HEK293 (cell line): ENCODE results near the gene TMEM191B.
"Not testable (repeated sequence)": the region's sequence is repeated elsewhere in the genome, so short reads cannot be mapped to it uniquely, and the experiment has no call there.

Experiments used
- CTCF ChIA-PET: fragments of 350-600 bp; formaldehyde crosslinking; extraction: SDS; loops from one replicate; lab custom pipeline; 2021; ENCODE audit warnings: antibody characterized with exemption; lab: Yijun Ruan, JAX
- POLR2A ChIA-PET: fragments of 300-600 bp; formaldehyde crosslinking; extraction: SDS; loops from one replicate; lab custom pipeline; 2020; ENCODE audit warnings: antibody characterized with exemption, inconsistent platforms; lab: Yijun Ruan, JAX
- H3K27ac ChIP-seq: fragments of 200-500 bp; sonication (Bioruptor generic); 2 replicates; pipeline ENCODE4 v1.5.1; 2014; ENCODE audit warnings: low read depth, low read length, control low read depth, inconsistent platforms; ENCODE audit errors: extremely low read depth
- H3K36me3 ChIP-seq, 2 experiments: fragments of 200-500 bp in 1 of 2; sonication (Bioruptor generic) in 1 of 2; 1 replicate in 1 of 2; 2 replicates in 1 of 2; pipeline ENCODE4 v1.5.1; 2014 to 2017; ENCODE audit warnings: inconsistent platforms in 2 of 2, low read length in 2 of 2; ENCODE audit not compliant: control insufficient read depth in 2 of 2, insufficient read depth in 1 of 2
- H3K4me1 ChIP-seq: fragments of 200-500 bp; sonication (Bioruptor generic); 2 replicates; pipeline ENCODE4 v1.5.1; 2014; ENCODE audit warnings: mild to moderate bottlenecking, low read length, inconsistent platforms; ENCODE audit not compliant: control insufficient read depth, insufficient read depth
- H3K4me3 ChIP-seq: 2 replicates; pipeline ENCODE4 v1.5.1; 2011; ENCODE audit warnings: low read depth, mild to moderate bottlenecking, control low read depth, low read length, moderate library complexity
- H3K9me3 ChIP-seq: fragments of 200-500 bp; sonication (Bioruptor generic); 2 replicates; pipeline ENCODE4 v1.5.1; 2014; ENCODE audit warnings: low read depth, low read length, inconsistent platforms; ENCODE audit not compliant: control insufficient read depth, insufficient read depth

Gene TMEM191B

GRCh38 chr22:18574555-18574954 is 47.0 kb downstream of the TMEM191B start:
- H3K9me3 ChIP-seq, H3K4me3 ChIP-seq, CTCF ChIA-PET, POLR2A ChIA-PET, H3K27ac ChIP-seq, H3K36me3 ChIP-seq, H3K4me1 ChIP-seq: not testable (repeated sequence)

DNA sequence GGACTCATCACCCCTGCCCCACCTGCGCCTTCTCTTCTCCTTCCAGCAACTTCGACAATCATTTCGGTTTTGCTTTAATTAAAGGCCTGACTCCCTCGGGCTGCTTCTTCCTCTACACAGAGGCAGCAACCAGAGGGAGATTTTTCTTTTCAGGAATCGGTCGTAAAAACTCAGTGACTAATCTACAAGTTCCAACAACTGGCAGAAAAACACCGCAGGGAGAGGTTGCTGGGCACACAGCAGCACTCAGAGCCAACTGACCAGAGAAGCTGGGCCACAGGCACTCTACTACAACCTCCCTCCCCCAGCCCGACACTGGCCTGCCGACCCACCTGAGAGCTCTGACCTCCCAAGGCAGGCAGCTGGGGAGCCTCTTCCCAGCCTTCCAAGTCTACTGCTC is 48.1 kb downstream of the TMEM191B start:
- H3K9me3 ChIP-seq, CTCF ChIA-PET, POLR2A ChIA-PET: not testable (repeated sequence)

DNA sequence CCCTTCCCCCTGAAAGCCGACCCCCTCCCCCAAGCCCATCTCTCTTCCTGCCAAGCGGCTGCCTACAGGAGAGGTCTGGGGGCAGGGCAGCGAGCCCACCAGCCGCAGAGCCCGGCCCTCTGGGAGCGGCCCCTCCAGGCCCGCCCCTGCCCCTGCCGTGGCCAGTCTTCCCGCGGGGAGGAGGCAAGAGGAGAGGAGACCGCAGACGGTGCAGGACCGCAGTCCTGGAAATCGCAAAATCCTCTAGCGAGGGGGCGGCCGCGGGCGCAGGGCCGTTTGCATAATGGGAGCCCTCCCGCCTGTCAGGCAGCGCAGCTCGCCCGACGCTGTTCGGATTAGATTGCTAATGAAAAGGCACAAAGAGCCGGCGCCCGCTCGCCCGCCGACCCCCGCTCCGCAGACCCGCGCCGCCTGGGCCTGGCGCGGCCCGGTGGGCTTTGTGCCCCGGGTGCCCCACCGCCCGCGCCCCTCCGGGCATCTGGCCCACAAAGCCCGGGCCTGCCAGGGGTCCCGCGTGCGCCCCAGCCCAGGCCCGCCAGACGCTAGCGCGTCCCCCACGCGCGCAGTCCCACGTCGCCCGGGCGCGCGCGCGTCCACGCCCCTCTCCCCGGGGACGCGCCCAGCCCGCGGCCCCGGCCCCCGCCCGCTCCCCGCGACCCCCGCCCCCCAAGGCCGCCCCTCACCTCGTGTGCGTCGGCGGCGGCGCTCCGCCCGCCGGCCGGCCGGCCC is 49.7 kb downstream of the TMEM191B start:
- CTCF ChIA-PET, H3K4me1 ChIP-seq, POLR2A ChIA-PET, H3K27ac ChIP-seq, H3K36me3 ChIP-seq, H3K9me3 ChIP-seq, H3K4me3 ChIP-seq: not testable (repeated sequence)

More for the DNA sequence above, 48.1 kb downstream of the TMEM191B start:
- not testable (repeated sequence) for H3K4me3 ChIP-seq, H3K4me1 ChIP-seq, H3K27ac ChIP-seq, H3K36me3 ChIP-seq

GRCh38 chr22:18577847-18578246 is 50.2 kb downstream of the TMEM191B start:
- H3K36me3 ChIP-seq, POLR2A ChIA-PET, H3K9me3 ChIP-seq, H3K4me1 ChIP-seq, CTCF ChIA-PET, H3K27ac ChIP-seq: not testable (repeated sequence)
- H3K4me3 ChIP-seq = peak overlapping the region; percentile 31
